Measurements from ENCODE around the gene PSMF1.

- TF ChIP-seq CTCF (conservative IDR thresholded peaks at IDR 0.05 in 1 of 2, IDR thresholded peaks at IDR 0.05 in 1 of 2; ENCODE audit: extremely low read depth in 1 of 2, insufficient read depth in 1 of 2, low read depth in 1 of 2, low read length in 2 of 2) (no peak), EZH2 (IDR thresholded peaks at IDR 0.05; ENCODE audit: borderline replicate concordance, low read length) (no peak)
Observed at GRCh38 chr20:1107176-1107575, 11.2 kb upstream of the PSMF1 start.
